ENCODE data around the gene OGFOD3. TPM values are rescaled to one million over a fixed set of nuclear protein-coding genes. Genes with fewer than 3 reads are reported as not detected.
A peak's percentile ranks its signal among the peaks of the same experiment; 100 is the strongest.

Gene OGFOD3
- total and polyA plus RNA-seq, 9 of the 15 experiments (the other 6 are each of a cell fraction or from before 2014, with no cell fraction given): 0.69 to 44.7 (median 18.9) TPM

GRCh38 chr17:82461827-82462524, 43.6 kb upstream of the OGFOD3 start (continued):
- TF ChIP-seq NRF1 (conservative IDR thresholded peaks at IDR 0.05 in 1 of 2, IDR thresholded peaks at IDR 0.05 in 1 of 2): peak; percentile 61 to 71; a peak in 3 of 4 replicates
- TF ChIP-seq, protein P1, sequence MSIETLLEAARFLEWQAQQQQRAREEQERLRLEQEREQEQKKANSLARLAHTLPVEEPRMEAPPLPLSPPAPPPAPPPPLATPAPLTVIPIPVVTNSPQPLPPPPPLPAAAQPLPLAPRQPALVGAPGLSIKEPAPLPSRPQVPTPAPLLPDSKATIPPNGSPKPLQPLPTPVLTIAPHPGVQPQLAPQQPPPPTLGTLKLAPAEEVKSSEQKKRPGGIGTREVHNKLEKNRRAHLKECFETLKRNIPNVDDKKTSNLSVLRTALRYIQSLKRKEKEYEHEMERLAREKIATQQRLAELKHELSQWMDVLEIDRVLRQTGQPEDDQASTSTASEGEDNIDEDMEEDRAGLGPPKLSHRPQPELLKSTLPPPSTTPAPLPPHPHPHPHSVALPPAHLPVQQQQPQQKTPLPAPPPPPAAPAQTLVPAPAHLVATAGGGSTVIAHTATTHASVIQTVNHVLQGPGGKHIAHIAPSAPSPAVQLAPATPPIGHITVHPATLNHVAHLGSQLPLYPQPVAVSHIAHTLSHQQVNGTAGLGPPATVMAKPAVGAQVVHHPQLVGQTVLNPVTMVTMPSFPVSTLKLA (conservative IDR thresholded peaks at IDR 0.05): peak in 1 of 2 experiments; percentile 82; a peak in 3 of 4 replicates
- TF ChIP-seq FOXP1 (CRISPR knock-in tag; IDR thresholded peaks at IDR 0.05): peak; percentile 78; the same call in 1 of the 2 replicates
- TF ChIP-seq, protein P2, sequence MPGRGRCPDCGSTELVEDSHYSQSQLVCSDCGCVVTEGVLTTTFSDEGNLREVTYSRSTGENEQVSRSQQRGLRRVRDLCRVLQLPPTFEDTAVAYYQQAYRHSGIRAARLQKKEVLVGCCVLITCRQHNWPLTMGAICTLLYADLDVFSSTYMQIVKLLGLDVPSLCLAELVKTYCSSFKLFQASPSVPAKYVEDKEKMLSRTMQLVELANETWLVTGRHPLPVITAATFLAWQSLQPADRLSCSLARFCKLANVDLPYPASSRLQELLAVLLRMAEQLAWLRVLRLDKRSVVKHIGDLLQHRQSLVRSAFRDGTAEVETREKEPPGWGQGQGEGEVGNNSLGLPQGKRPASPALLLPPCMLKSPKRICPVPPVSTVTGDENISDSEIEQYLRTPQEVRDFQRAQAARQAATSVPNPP (IDR thresholded peaks at IDR 0.05; ENCODE audit: borderline replicate concordance, insufficient read depth, insufficient read length): no peak
- peak; percentile 98 for TF ChIP-seq CXXC5 (CRISPR knock-in tag; IDR thresholded peaks at IDR 0.05)
- TF ChIP-seq ETS2 (tag; IDR thresholded peaks at IDR 0.05; ENCODE audit: borderline replicate concordance, poor library complexity, severe bottlenecking): no peak
- TF ChIP-seq ZNF609 (CRISPR knock-in tag; IDR thresholded peaks at IDR 0.05; ENCODE audit: borderline replicate concordance): 0 out of 2 replicates have a peak, but pooled peaks have one; percentile 65
- peak; percentile 30 to 83; a peak in 3 of 4 replicates for TF ChIP-seq MLLT1 (IDR thresholded peaks at IDR 0.05)
- TF ChIP-seq HNRNPL (IDR thresholded peaks at IDR 0.05; ENCODE audit: low read depth, low read length): no peak
- TF ChIP-seq TCF7 (IDR thresholded peaks at IDR 0.05; ENCODE audit: borderline replicate concordance): peak; percentile 86; the same call in 1 of the 2 replicates
- peak; percentile 44 for TF ChIP-seq POLR2B (IDR thresholded peaks at IDR 0.05; ENCODE audit: low read depth, partially characterized antibody)
- peak in 1 of 2 experiments; percentile 35; a peak in 1 of 4 replicates for TF ChIP-seq RAD21 (CRISPR knock-in tag; conservative IDR thresholded peaks at IDR 0.05 in 1 of 2, IDR thresholded peaks at IDR 0.05 in 1 of 2)
- TF ChIP-seq, protein P3, sequence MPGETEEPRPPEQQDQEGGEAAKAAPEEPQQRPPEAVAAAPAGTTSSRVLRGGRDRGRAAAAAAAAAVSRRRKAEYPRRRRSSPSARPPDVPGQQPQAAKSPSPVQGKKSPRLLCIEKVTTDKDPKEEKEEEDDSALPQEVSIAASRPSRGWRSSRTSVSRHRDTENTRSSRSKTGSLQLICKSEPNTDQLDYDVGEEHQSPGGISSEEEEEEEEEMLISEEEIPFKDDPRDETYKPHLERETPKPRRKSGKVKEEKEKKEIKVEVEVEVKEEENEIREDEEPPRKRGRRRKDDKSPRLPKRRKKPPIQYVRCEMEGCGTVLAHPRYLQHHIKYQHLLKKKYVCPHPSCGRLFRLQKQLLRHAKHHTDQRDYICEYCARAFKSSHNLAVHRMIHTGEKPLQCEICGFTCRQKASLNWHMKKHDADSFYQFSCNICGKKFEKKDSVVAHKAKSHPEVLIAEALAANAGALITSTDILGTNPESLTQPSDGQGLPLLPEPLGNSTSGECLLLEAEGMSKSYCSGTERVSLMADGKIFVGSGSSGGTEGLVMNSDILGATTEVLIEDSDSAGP (CRISPR knock-in tag; IDR thresholded peaks at IDR 0.05): no peak
- TF ChIP-seq ZNF699 (CRISPR knock-in tag; IDR thresholded peaks at IDR 0.05; ENCODE audit: insufficient replicate concordance): no peak
